HG02943 (cell line): ENCODE data around the gene PTPRJ.
"Not testable (repeated sequence)": the region's sequence is repeated elsewhere in the genome, so short reads cannot be mapped to it uniquely, and the experiment has no call there.

Experiments
- ATAC-seq: cut with Tn5 transposase; IDR thresholded peaks from one replicate; pipeline ENCODE4 v1.9.1; 2021; ENCODE audit warnings: mild to moderate bottlenecking, low read depth, moderate library complexity; ENCODE audit not compliant: unreplicated experiment

Gene PTPRJ

DNA sequence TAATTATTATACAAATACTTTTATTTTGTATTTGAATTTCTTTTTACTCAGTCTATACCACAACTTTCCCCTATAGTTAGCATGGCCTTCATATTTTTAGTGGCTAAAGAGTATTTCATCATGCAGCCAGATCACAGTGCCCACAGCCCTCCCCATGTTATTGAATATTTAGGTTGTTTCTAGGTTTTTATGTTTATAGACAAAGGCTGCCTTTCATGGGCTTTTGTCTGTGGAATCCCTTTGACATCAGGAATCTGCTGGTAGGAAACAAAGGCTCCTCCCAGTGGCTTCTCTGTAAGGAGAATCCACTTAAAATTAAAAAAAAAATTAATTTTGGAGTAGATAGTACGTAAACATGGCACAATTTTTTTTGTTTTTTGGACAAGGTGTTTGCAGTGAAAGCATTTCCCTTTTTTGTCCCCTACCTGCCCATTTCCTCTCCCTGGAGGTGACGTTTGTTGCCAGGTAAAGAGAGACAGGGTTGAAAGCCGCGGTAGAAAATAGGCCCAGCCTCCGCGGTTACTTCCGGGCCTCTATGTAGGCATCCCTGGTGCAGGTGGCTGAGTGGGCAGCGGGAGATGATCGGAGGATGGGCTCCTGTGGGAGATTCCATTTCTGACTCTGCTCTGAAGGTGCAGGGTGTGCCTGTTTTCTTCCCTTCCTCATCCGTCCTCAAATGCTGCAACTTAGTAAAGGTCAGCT is 154.0 kb downstream of the PTPRJ start:
- ATAC-seq: no peak

DNA sequence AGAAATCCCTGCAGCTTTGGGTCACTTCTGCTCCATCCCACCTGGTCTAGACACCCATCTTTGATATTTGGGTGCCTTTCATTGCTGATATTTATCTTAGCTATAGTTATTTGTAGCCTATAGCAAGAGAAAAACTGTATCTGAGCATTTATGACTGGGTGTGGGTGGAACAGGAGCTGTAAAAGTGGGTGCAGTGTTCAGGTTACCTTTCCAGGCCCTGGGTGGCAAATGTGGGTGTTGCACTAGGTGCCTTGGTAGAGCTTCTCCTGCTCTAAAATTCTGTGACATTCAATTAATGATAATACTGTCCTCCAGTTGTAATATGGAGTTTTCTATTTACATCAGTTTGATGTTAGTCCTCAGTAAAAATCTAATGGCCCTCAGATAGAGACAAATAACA is 157.9 kb downstream of the PTPRJ start:
- no peak for ATAC-seq

DNA sequence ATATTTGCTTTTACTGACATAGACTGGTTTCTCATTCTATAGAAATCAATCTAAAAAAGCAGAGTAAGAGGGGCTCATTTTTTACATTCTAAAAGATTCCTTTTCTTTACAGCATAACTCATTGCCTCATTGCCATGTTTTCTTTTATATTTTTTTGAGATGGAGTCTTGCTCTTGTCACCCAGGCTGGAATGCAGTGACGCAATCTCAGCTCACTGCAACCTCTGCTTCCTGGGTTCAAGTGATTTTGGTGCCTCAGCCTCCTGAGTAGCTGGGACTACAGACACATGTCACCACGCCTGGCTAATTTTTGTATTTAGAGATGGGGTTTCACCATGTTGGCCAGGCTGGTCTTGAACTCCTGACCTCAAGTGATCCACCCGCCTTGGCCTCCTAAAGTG is 159.5 kb downstream of the PTPRJ start:
- not testable (repeated sequence) for ATAC-seq

DNA sequence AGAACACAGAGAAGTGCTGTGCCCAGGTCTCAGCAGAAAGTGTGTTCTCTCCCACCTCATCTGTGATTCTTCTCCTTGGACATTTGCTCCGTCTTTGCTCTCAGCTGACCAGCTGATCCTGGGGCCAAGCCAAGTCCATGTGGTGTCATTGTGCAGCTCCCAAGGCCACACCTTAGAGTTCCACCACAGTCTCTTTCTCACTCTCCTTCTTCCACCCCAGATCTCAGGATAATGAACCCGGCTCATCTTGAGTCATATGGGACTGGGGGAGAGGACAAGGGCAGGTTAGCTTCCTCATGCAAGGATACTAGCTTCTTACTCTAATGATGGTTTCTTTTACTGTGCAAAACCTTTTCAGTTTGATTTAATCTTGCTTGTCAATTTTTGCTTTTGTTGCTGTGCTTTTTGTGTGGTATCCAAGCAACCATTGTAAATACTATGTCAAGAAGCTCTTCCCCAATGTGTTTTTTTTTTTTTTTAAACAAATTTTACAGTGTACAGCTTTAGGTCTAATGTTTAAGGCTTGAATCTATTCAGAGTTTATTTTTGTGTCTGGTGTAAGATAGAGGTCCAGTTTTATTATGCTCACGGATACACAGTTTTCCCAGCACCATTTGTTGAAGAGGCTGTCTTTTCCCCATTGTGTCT is 161.2 kb downstream of the PTPRJ start:
- no peak for ATAC-seq

DNA sequence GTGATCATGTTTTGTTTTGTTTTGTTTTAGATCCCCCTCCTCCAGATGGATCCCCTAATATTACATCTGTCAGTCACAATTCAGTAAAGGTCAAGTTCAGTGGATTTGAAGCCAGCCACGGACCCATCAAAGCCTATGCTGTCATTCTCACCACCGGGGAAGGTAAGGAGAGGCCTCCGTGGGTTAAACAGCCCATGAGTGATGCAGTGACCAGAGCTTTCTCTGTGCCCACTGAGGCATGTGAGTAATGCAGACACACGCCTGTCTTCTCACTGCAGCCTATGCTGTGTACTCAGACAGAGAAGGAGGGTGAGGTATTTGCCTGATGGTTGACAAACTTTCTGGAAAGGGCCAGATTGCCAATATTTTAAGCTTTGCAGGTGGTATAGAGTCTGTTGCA is 162.5 kb downstream of the PTPRJ start:
- no peak for ATAC-seq

DNA sequence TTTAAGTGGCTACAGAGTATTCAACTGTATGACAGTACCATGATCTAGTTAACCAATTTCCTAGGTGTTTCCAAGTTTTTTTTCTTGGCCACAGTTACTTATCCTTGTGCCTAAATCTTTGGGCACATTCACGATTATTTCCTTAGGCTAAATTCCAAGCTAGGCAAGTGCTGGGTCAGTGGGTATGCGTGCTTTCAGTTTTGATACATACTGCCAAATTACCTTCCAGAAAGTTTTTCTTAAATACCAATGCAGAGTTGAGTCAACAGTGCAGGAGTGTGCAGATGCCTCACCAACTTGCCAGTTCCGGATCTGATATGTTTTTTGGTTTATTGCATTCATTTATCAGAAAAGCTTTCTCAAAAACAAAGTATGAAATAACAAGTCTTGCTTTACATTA is 168.4 kb downstream of the PTPRJ start:
- no peak for ATAC-seq

DNA sequence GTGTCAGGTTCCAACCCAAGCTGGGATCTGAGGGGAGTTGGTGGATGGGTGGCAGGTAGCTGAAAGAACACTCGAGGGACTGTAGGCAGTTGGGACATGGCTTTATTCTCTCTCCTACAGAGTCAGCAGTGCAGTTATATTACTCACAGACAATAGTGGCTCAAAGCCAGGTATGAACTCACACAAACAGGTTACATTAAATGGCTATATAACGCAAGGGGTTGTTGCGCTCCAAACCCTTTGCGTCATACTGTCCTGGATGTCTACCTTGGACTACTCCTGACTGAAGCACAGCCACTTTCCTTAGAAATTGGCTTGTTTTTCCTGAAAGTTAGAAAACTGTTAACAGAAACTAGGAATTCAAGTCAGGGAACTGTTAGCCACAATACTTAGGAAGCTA is 169.9 kb downstream of the PTPRJ start:
- no peak for ATAC-seq

DNA sequence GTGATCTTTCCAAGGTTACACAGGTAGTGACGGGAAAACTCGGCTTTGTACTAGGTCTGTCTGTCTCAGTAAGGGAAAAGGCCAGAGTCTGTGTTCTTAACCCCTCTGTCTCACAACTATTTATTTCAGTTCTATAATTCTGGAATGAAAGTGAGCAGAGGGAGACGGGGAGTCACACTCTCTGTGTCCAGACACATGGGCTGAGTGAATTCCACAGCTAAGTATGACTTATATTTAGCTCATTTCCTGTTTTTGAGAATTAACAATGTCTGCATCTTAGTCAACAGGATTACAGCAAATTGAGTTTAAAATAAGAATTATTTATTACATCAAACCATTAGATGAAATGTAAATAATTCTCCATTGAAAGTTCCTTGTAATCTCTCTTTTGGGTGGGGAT is 173.8 kb downstream of the PTPRJ start:
- no peak for ATAC-seq

DNA sequence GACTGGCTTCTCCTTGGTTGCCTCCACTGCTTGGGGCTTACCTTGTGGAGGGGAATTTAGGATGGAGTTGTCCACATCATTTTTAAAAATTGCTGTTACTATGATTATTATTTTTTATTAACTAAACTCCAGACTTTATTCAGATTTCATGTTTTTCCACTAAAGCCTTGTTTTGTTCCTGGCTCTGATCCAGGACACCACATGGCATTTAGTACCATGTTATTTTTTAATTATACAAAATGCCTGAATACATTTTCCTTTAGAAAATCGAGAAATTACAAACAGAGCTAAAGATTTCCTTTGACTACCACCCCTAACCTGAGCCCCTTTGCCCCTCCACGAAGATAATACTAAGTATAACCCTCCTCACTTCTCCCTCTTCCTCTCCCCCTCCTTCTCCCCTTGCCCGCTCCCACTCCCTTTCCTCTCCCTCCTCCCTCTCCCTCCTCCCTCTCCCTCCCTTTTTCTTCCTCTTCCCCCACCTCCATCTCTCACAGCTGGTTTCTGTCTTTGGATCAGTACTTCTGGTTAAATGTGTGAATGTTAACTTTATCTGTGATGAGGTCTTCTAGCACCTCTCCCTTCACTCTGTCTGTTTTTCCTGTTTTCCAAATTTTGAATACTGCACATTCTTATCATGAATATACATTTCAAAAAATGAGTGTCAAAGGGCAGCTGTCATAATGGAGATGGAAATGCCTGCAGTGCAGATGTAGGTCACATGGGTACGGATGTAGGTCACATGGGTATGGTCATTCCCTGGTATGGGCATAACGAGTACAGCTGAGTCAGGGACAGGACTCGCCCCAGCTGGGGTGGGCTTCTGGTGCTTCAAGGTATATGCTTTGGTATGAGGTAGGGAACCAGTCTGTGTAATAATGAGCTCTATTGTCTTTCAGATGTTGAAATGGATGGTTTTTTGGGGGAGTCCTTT is 181.9 kb downstream of the PTPRJ start:
- no peak for ATAC-seq

DNA sequence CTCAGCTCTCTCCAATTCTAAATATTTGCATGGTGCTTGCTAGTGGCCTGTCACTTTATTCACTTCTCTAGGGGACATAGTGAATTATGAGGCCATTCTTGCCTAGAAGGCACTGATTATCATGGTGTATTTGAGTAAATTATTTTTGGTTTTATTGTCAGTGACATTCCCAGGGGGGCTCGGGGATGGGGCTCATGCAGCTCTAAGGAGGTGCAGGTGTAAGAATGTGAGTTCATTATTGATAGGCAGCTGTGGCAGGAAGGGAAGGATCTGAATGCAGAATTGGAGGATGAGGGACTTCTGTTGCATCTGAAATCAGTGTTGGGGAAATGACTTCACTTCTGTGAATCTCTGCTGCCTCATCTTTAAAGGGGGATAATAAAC is 182.5 kb downstream of the PTPRJ start:
- ATAC-seq: no peak

DNA sequence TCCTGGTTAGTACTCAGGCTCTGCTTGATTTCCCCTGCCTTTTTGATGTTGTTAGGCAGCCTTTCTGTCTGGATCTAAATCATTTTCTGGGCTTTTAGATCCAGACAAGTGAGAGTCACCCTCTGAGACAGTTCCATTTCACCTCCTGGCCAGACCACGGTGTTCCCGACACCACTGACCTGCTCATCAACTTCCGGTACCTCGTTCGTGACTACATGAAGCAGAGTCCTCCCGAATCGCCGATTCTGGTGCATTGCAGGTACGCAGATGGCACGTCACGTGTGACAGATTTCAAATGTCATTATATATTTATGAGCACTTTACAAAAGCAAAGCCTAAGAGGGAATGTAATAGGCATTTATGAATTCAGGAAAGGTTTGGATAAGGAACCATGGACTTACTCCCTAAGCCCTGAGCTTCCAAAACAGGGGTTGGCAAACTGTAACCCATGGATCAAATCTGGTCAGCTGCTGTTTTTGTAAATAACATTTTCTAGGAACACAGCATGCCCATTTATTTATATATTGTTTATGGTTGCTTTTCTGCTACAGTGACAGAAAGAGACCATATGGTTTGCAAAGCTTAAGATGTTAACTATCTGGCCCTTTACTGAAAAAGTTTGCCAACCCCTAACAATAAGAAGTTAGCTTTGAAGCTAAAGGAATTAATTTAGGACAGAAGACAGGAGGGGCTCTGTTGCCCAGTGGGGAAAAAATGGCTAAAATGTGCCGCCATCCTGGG is 183.2 kb downstream of the PTPRJ start:
- ATAC-seq: no peak

DNA sequence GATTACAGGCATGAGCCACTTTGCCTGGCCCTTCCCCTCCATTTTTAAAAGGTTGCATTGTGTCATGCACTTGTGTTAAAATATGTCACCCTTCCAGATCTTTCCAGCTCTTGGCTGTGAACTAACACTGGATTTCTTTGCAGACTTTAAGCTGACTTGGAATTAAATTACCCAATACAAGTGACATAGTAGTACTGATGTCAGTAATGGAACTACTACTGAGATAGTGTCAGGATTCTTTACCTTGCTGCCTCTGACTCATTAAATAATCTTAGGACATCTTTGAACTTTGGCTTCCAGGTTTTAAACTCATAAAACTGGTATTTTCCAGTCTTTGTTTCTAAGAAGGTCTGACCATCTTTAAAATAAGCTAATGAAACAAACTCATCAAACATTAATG is 184.5 kb downstream of the PTPRJ start:
- no peak for ATAC-seq

DNA sequence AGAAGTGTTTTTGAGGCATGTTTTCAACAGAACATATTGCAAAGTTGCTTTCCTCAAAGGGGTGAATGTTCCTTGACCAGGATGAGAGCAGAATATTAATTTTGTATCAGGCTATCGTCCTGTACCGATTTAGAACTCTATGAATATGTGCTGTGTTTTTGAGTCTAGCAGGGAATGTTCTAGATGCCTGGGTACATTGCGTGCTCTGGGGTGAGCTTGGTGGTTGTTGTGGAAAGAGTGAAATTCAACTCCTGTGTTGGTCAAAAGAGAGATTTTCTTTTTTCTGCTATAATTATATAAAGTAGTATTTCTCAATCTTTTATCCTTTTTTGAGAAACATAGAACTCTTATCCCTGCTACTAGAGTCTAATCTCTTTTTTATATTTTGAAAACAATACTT is 185.1 kb downstream of the PTPRJ start:
- no peak for ATAC-seq

DNA sequence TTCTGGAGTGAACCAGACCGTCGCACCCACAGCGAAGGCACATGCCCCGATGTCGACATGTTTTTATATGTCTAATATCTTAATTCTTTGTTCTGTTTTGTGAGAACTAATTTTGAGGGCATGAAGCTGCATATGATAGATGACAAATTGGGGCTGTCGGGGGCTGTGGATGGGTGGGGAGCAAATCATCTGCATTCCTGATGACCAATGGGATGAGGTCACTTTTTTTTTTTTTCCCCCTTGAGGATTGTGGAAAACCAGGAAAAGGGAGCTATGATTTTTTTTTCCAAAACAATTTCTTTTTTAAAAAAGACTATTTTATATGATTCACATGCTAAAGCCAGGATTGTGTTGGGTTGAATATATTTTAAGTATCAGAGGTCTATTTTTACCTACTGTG is 187.0 kb downstream of the PTPRJ start:
- no peak for ATAC-seq

DNA sequence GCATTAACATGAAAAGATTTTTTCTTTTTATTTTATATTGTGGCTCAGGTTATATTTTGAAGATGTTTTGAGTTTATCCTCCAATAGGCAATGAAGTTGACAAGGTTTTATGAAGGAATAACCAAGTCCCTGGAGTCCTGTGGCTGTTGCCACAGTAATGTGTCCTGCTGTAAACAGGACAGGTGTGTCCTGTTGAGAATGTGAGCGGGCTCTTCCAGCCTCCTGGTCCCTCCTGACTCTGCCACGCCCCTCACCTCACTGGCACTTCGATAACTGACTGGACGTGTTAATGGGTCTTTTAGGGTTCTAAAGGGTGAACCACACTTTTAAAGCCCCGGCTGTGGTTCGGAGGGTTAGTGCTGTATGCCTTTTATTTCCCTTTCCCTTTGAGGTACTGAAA is 188.5 kb downstream of the PTPRJ start:
- ATAC-seq: no peak

DNA sequence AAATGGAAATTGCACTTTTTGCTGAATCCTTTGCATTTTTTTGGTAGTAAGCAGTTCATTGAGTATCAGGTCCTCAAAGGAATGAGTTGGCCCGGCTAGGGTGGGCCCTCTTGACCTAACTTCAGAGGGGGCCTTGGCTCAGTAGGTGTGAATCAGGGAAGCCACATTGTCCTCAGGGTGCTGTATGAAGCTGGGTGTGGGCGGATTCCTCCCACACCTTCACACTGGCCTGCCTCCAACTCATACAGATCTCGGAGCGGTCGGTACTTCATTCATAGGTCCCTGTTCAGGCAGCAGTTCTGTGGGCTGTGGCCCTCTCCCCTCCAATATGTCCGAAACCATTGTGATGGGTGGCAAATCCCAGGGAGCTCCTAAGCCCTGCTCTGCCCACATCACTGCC is 188.9 kb downstream of the PTPRJ start:
- no peak for ATAC-seq

DNA sequence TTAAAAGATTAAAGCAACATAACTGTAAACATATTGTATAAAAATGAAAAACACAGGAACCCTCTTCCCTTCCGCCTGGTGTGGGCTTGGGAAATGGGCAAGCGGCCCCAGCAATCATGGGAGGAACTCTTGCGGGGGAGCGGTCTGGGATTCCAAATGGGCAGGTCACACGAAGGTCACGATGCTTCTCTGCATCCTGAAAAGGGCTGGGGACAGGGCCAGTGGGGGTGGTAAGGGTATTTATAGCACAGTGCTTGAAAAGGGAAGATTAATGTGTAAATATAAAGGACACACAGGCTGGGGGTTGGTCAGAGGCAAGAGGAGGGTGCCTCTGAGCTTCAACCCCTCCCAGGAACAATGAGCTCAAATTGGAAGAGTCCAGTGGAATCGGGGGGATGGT is 189.4 kb downstream of the PTPRJ start:
- no peak for ATAC-seq

DNA sequence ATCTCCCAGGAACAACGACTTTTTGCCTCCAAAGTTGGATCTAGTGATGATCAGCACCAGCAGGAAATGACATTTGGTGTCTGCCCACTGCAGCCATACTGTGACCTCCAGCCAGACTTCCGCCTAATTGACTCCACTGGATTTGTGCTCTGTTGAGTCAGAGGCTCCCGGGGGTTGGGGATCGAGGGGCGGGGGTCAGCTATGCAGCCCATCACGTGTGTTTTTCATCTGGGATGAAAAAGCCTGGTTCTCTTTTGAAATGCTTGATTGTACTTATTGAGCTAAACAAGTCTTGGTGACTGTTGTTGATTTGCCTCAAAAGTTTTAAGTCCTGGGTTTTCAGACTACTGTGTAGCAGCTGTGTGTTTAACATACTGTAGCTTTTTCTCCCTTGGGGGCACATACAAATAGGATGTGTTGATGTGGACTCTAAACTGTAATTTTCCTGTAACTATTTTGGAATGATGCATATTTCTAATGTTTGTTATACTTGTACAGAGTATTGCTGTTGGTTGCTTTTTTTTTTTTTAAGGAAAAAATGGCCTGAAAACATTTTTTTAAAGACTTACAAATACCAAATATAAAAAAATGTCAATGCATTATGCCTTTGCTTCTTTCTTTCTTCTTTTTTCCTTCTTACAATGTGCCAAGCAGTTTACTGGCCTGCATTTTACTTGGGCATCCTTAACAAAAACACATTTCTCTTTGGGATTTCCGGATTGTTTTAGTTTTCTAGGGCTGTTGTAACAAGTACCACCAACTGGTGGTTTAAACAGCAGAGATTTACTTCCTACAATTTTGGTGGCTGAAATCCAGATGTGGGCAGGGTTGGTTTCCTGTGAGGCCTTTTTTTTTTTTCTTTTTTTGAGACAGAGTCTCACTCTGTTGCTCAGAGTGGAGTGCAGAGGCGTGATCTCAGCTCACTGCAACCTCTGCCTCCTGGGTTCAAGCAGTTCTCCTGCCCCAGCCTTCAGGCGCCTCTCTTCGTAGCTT is 190.2 kb downstream of the PTPRJ start:
- no peak for ATAC-seq

DNA sequence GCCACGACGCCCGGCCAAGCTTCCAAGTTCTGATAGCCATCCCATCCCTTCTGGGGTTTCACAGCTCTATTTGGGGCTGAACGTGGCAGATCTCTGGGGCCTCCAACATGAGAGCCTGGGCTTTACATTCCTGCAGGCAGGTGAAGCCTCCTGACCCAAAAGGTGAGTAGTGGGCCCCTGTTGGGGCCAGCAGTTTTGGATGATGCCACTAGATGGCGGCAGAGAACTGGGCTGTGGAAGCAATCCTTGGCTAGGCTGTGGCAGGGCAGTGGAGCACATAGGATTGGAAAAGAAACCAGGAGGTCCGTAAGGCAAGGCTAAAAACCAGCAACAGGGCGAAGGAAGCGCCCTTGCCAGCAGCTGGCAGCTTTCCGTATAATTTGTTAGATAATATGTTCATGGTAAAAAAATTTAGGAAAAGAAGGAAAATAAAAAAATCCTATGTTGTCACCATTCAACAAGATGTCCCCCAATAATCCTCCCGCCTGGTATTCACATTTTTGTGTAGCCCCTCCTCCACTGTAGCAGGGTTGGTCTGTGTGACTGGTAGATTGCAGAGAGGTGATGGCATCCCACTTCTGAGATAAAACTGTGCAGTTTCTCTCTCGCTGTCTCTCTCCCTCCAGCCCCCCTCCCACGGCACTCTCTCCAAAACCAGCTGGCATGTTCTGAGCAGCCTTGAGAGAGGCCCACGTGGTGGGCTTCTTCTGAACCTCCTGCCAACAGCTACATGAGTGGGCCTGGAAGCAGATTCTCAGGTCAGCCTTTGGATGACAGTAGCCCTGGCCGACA is 192.7 kb downstream of the PTPRJ start:
- ATAC-seq: no peak
